ENCODE data around the gene CLEC18A.

CLEC18A gene

DNA sequence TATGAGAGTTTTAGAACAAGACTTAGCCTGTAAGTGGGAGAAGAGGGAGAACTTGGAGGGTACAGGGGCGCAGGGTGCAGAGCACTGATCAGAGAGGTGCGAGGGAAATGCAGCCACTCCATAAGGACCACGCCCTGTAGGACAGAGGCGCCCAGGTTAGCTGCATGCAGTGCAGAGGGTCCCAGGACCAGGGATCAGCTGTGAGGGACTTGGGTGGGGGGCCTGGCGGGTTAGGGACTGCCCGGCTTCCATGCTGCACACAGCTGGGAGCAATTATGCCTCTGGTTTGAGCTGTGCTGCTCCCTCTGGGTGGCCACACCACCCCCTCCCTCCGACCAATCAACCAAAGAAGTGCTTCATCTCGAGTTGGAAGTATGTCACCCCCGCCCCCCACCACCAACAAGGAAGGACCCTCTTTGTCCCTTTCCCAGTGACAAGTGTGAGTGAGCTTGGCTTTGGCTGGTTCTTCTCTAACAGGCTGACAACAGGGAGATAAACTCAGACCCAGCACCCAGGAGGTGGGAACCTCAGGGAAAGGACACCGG is 22.2 kb upstream of the CLEC18A start:
- DNase-seq (ENCODE audit: low read depth, low spot score) = no peak
- no peak overlapping the region for H3K4me3 ChIP-seq (ENCODE audit: low read length)

DNA sequence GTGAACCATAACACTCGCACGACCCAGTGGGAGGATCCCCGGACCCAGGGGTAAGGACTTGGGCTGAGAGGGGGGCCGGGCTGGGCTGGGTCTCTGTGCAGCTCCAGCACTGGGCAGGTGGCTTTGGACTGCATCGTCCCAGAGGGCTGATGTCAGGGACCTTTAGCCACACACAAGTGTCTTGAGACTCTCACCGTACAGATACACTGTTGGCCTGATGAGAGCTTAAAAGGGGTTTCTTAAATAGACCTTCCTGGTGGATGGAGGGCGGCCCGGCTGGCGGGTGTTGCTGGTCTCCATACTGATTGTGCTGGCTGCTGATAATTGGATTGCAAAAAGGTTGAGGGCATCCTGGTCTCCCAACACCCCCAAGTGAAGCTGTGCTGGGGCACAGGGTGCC is 21.7 kb upstream of the CLEC18A start:
- H3K4me3 ChIP-seq (ENCODE audit: low read length) = no peak overlapping the region
- DNase-seq (ENCODE audit: low read depth, low spot score) = no peak

DNA sequence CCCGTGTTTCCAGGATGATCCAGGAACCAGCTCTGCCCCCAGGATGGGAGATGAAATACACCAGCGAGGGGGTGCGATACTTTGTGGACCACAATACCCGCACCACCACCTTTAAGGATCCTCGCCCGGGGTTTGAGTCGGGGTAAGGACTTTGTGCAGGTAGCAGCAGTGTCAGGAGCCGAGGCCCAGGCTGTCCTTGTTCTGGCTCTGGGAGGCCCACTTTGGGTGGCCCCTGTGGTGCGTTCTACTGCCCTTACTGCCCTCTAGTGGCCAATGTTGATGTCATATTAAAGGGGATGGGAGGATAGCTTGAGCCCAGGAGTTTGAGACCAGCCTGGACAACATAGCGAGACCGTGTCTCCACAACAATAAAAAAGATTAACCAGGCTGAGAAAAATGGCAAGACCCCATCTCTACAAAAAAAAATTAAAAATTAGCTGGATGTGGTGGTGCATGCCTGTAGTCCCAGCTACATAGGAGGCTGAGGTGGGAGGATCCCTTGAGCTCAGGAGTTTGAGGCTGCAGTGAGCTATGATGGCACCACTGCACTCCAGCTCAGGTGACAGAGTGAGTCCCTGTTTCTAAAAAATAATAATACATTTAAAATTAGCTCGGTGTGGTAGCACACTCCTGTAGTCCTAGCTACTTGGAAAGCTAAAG is 20.9 kb upstream of the CLEC18A start:
- peak; percentile 20 for DNase-seq (ENCODE audit: low read depth, low spot score)
- no peak overlapping the region for H3K4me3 ChIP-seq (ENCODE audit: low read length)

DNA sequence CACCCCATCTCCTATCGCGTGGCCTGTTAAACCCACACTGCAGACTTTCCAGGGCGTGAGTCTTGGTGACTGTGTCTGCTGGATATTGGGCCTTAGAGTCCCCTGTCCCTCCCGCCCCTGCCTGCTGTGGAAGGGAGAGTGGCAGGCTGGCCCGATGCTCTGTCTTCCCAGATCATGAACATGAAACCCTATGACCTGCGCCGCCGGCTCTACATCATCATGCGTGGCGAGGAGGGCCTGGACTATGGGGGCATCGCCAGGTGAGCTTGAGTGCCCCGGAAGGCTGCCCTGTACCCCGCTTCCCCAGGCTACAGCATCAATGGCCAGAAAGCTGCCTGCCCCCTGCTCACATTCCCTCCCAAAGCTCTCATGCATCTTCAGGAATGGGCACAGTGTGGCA is 19.5 kb upstream of the CLEC18A start:
- H3K4me3 ChIP-seq (ENCODE audit: low read length) = no peak overlapping the region
- no peak for DNase-seq (ENCODE audit: low read depth, low spot score)

DNA sequence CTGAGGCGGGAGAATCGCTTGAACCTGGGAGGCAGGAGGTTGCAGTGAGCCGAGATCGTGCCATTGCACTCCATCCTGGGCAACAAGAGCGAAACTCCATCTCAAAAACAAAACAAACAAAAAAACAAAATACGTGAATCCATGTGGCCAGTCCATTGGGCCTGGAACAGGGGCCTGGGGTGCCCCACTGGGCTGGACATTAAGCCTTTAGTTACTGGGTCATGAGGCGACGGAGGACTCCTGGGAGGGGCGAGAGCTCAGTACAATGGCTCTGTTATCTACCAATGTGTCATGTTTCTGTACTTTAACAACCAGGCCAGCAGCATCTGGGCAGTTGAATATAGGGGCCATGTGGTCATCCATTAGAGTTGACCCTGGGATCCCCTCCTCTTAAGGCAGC is 18.9 kb upstream of the CLEC18A start:
- H3K4me3 ChIP-seq (ENCODE audit: low read length) = no peak overlapping the region
- DNase-seq (ENCODE audit: low read depth, low spot score) = no peak

DNA sequence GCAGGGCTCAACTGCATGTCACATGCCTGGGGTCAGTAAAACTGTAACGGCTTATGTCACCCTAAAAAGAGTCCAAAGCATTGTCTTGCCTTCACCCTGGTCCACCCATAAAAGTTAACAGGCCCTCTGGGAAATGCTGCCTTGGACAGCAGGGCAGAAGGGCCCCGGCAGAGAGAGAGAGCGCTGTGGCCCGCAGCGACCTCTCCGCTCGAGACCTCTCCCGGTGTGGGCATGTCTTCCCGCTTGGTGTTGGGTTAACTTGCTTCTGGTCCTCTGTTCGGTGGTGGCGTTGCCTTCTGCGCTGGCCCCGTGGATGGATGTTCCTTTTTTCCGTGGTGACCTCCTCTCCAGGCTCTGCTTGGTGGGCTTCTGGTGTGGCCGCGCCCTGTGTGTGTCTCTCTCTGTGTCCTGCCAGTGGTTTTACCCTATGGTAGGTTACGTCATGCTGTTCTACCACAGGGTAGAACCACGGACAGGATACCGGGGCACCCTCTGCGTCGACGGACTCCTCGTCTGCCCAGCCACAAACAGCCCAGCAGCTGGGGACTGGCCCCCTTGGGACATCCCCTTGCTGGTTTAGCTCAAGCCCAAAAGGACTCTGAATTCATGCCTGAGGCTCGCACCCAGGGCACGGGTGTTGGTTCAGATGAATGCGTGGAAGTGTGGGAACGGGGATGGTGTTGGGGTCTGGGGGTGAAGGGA is 18.3 kb upstream of the CLEC18A start:
- H3K4me3 ChIP-seq (ENCODE audit: low read length) = no peak overlapping the region
- no peak for DNase-seq (ENCODE audit: low read depth, low spot score)

DNA sequence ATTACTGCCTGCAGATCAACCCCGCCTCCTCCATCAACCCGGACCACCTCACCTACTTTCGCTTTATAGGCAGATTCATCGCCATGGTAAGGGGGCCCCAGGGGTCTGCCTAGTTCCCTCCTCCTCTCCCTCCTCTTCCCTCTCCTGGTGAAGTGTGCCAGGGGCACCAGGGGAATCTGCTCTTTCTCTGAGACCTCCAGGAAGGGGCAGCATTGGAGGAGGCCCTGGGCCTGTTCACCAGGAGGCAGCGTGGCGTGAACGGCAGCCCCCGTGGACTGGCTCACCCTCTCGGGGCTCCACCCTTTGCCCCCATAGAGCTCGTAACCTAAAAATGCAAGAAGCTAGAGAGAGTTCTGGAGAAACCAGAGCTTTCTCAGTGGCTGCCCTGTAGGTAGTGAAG is 17.1 kb upstream of the CLEC18A start:
- no peak for DNase-seq (ENCODE audit: low read depth, low spot score)
- H3K4me3 ChIP-seq (ENCODE audit: low read length) = no peak overlapping the region

DNA sequence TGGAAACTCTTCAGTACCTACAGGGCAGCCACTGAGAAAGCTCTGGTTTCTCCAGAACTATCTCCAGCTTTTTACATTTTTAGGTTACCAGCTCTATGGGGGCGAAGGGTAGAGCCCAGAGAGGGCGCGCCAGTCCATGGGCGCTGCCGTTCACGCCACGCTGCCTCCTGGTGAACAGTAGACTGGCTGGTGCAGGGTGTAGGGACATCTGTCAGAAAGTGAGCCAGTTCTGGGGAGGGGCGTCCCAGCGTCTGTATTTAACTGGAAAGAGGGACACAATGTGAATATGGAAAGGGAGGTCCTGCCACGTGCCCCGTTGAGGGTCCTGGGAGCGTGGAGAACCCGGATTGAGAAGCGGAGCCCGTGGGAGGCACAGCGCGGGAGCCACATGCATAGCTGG is 16.4 kb upstream of the CLEC18A start:
- no peak overlapping the region for H3K4me3 ChIP-seq (ENCODE audit: low read length)
- no peak for DNase-seq (ENCODE audit: low read depth, low spot score)

DNA sequence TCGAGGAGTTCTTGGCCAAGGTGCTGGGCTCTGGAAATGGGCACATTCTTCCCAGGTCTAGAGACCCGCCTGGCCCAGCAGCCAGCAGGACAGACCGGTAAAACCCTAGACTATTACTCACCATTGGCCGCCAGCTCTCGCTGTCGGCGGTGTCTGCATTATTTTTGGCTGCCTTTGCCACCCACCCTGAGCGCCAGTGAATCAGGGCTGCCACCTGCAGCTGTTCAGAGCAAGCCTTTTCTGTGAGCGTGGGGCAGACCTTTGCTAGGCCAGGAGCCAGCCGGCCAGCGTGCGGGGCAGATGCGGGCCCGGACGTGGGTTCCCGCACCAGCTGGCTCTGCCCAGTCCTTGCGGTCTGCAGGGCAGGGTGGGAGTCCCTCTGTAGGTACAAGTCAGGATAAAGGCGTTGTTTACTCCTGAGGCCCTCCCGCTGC is 15.8 kb upstream of the CLEC18A start:
- H3K4me3 ChIP-seq (ENCODE audit: low read length) = no peak overlapping the region
- no peak for DNase-seq (ENCODE audit: low read depth, low spot score)

DNA sequence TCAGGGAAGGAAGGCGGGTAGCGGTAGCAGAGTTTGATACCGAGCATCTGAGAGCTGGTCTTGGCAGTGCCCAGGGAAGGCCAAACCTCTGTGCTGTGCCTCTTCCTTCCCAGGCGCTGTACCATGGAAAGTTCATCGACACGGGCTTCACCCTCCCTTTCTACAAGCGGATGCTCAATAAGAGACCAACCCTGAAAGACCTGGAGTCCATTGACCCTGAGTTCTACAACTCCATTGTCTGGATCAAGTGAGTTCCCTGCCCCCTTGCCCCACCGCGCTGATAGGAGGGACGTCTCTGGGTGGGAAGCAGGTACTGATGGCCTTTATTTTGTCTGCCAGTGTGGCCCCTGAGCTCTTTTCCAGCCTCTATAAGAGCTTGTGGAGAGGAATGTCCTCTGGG is 15.4 kb upstream of the CLEC18A start:
- no peak for DNase-seq (ENCODE audit: low read depth, low spot score)
- no peak overlapping the region for H3K4me3 ChIP-seq (ENCODE audit: low read length)

DNA sequence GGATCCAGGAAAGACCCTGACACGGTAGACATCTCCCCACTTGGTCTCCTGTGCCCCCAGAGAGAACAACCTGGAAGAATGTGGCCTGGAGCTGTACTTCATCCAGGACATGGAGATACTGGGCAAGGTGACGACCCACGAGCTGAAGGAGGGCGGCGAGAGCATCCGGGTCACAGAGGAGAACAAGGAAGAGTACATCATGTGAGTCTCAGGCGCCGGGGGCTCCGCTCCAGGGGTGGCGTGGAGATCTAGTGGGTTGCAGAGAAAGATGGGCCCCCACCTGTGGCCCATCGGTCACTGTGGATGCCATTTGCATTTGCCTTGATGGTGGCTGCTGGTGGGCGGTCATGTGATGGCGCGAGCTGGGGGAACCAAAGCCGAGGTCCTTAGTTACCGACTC is 14.9 kb upstream of the CLEC18A start:
- no peak for DNase-seq (ENCODE audit: low read depth, low spot score)
- no peak overlapping the region for H3K4me3 ChIP-seq (ENCODE audit: low read length)

DNA sequence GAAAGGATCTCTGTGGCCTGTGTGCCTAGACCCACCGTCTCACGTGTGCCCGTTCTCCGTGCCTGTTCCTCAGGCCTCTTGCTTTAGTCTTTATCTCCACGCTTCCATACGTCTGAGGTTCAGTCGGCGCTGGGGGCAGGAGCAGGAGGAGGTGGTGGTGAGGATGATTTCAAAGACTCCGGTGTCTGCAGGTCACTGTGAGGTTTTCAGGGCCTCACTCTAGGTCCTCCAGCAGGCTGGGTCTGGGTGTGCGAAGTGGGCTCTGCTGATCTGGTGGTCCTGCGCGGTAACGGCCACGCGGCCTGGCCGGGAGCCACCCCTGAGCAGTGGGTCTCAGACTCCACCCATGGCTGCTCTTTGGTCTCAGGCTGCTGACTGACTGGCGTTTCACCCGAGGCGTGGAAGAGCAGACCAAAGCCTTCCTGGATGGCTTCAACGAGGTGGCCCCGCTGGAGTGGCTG is 14.4 kb upstream of the CLEC18A start:
- no peak for DNase-seq (ENCODE audit: low read depth, low spot score)
- no peak overlapping the region for H3K4me3 ChIP-seq (ENCODE audit: low read length)

DNA sequence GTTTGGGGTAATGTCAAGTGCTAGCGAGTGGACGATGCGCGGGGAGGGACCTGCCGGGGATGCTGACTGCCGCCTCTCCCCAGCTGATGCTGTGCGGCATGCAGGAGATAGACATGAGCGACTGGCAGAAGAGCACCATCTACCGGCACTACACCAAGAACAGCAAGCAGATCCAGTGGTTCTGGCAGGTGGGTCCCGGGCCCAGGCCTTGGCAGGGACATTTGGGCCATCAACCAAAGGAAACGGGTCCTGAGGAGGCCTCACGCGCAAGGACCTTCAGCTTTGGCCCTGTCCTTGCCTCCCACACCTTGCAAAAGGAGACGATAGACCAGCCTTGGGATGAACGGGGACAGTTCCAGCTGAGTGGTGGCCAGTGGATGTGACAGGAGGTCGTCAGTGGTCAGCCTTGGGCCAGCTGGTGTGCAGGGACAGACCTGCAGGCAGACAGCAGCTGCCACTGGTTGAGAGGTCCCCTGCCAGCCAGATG is 13.6 kb upstream of the CLEC18A start:
- DNase-seq (ENCODE audit: low read depth, low spot score) = no peak
- no peak overlapping the region for H3K4me3 ChIP-seq (ENCODE audit: low read length)

DNA sequence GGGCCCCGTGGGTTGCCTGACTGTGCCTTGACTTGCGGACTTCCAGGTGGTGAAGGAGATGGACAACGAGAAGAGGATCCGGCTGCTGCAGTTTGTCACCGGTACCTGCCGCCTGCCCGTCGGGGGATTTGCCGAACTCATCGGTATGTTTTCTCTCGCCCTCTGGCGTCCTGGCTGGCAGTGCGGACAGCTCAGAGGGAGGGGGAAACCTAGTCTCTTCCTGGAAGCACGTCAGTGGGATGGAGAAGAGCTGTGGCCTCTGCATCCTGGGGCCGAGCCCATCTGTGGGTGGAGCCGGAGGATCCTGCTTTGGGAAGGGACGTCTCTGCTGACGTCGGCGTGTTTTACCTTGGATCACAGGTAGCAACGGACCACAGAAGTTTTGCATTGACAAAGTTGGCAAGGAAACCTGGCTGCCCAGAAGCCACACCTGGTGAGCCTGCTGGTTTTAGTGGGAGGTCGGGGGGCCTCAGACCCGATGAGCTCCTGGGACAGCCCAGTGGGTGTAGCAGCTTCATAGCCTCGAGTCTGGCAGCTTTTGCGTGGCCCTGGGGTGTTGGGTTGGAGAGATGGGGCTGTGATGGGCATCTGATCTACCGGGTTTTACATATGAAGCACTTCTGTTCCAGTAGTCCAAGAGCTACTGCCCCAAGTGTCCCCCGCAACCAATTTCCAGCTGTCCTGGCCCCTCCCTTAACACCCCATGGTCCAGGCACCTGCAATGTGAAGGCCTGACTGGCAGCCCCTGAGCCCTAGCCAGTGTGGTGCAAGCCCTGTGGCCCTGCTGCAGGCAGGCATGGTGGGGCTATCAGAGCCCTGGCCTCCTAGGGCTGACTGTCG is 11.9 kb upstream of the CLEC18A start:
- no peak overlapping the region for H3K4me3 ChIP-seq (ENCODE audit: low read length)
- DNase-seq (ENCODE audit: low read depth, low spot score) = no peak

DNA sequence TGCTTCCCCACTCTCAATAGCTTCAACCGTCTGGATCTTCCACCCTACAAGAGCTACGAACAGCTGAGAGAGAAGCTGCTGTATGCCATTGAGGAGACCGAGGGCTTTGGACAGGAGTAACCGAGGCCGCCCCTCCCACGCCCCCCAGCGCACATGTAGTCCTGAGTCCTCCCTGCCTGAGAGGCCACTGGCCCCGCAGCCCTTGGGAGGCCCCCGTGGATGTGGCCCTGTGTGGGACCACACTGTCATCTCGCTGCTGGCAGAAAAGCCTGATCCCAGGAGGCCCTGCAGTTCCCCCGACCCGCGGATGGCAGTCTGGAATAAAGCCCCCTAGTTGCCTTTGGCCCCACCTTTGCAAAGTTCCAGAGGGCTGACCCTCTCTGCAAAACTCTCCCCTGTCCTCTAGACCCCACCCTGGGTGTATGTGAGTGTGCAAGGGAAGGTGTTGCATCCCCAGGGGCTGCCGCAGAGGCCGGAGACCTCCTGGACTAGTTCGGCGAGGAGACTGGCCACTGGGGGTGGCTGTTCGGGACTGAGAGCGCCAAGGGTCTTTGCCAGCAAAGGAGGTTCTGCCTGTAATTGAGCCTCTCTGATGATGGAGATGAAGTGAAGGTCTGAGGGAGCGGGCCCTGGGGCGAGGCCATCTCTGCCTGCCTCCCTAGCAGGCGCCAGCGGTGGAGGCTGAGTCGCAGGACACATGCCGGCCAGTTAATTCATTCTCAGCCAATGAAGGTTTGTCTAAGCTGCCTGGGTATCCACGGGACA is 11.1 kb upstream of the CLEC18A start:
- no peak overlapping the region for H3K4me3 ChIP-seq (ENCODE audit: low read length)

DNA sequence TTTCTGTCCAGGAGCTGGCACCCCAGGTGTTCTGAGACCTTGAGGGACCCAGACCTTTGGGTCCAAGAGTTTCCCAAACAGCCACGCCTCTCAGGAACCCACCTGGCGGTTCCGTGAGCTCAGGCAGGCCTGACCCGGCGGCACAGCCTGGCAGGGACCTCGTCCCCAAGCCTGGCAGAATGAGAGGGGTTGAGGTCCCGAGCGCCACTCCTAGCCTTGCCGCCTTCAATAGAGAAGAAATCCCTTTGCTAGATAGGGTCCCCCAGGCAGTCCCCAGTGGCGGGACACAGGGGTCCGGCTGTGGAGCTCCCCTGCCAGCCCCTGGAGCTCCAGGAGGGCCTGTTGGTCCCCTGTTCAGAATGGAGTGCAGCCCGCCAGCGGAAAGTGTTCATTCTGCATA is 10.5 kb upstream of the CLEC18A start:
- no peak overlapping the region for H3K4me3 ChIP-seq (ENCODE audit: low read length)
- DNase-seq (ENCODE audit: low read depth, low spot score) = no peak

More for the DNA sequence above, 11.1 kb upstream of the CLEC18A start:
- no peak for DNase-seq (ENCODE audit: low read depth, low spot score)

DNA sequence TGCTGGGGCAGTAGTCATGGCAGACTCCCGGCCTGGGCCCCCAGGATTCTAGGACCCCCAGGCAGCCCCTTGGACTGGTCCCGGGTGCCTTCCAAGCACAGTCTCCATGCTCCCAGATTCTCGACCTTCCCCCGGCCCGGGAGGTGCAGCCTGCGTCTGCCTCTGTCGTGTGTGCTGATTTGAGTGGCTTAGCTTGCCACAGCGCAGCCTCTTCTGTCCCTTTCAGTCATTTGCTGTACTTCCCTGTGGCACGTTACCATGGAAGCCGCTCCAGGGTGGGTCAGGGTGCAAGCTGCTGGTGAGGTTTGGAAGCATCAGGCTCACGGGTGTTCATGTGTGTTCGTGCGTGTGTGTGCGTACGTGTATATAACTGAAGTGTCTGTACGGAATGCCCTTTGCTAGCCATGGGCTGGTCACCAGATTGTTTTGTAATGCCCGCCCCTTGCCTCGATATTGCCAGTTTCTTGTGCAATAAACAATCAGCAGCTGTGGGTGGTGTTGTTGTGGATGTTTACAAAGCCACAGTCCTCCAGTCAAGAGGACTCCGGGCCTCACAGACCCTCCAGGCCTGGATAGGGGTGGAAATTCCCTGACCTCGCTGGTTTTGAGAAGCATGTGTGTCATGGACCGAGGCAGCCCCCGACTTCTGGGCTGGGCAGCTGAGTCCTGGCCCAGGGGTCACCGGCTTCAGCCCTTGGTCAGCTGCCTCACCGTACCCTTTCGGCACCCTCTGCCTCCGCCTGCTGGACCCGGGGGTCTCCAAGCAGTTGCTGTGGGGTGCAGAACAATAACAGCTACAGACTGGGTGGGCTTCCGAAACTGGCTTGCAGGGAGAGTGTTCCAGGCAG is 9.7 kb upstream of the CLEC18A start:
- no peak overlapping the region for H3K4me3 ChIP-seq (ENCODE audit: low read length)
- DNase-seq (ENCODE audit: low read depth, low spot score) = no peak

DNA sequence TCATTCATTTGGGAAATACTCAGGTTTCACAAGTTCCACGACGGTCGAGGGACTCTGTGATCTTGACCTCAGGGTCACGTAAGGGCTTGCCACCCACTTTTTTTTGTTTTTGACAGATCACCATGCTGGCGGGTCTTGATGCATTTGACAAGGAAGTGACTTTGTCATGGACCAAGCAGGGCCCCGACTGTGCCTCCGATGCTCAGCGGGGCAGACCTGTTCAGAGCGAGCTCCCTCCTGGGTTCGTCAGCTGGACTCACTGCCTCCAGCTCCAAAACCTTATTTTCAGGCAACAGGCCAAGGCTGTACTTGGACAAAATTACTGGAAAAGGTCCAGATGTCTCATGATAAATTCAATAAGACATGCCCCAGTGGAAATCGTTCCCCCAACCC is 9.0 kb upstream of the CLEC18A start:
- no peak overlapping the region for H3K4me3 ChIP-seq (ENCODE audit: low read length)
- DNase-seq (ENCODE audit: low read depth, low spot score) = no peak

Measured in Jurkat, Clone E6-1 (cell line).